NB4 (cell line): Measurements from ENCODE around the gene NPLOC4.
A peak's percentile ranks its signal among the peaks of the same experiment; 100 is the strongest.

Experiments used
- DNase-seq: peaks from one replicate; pipeline ENCODE4 v3.0.0; 2010; ENCODE audit warnings: low read depth
- H3K4me3 ChIP-seq: one replicate; pipeline ENCODE4 v1.5.1; 2011; ENCODE audit warnings: mild to moderate bottlenecking, low read depth, low read length, moderate library complexity
- MYC ChIP-seq: IDR thresholded peaks from 2 replicates; pipeline ENCODE4 v1.6.1; 2011; ENCODE audit warnings: low read depth, low read length
- POLR2A ChIP-seq: IDR thresholded peaks from 2 replicates; pipeline ENCODE4 v1.6.1; 2011; ENCODE audit warnings: mild to moderate bottlenecking; ENCODE audit not compliant: insufficient read length; ENCODE audit errors: extremely low read depth
- TF ChIP-seq, protein P1 (sequence below): IDR thresholded peaks from one replicate; pipeline ENCODE4 v1.5.1; 2012; ENCODE audit warnings: low read depth, low read length
- TF ChIP-seq, protein P2 (sequence below): IDR thresholded peaks from 2 replicates; pipeline ENCODE4 v1.6.1; 2011; ENCODE audit warnings: low read depth, low read length

The NPLOC4 gene

DNA sequence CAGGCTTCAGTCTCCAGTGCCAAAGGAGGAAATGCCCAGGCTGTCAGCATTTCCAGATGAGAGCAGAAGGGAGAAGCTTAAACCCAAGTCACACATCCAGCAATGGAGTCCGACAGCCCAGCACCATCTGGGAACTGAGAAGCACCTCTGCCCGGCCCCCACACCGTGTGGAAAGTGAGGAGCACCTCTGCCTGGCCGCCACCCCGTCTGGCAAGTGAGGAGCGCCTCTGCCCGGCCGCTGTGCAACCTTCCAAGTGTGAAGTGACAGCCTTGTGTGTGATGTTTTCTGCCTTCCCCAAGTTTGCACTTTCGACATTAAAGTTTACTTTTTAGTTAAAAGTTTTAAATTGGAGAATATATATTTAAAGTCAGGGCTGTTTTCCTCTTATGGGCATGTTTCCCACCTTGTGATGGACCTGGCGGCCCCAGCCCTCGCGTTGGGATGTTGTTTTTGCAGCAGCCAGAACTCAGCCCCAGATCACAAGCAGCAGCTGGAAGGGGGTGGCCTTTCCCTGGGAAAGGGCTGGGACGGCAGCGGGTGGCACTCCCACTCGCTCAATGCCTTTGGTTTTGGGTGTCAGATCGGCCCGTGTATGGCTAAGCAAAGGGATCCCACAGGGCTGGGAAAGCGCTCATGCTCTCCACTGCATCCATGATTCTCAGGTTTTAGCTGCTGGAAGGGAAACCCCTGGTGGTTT is 36.8 kb upstream of the NPLOC4 start:
- TF ChIP-seq POLR2A (no peak), MYC (no peak)
- TF ChIP-seq, protein P1, sequence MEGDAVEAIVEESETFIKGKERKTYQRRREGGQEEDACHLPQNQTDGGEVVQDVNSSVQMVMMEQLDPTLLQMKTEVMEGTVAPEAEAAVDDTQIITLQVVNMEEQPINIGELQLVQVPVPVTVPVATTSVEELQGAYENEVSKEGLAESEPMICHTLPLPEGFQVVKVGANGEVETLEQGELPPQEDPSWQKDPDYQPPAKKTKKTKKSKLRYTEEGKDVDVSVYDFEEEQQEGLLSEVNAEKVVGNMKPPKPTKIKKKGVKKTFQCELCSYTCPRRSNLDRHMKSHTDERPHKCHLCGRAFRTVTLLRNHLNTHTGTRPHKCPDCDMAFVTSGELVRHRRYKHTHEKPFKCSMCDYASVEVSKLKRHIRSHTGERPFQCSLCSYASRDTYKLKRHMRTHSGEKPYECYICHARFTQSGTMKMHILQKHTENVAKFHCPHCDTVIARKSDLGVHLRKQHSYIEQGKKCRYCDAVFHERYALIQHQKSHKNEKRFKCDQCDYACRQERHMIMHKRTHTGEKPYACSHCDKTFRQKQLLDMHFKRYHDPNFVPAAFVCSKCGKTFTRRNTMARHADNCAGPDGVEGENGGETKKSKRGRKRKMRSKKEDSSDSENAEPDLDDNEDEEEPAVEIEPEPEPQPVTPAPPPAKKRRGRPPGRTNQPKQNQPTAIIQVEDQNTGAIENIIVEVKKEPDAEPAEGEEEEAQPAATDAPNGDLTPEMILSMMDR: no peak
- TF ChIP-seq, protein P2, sequence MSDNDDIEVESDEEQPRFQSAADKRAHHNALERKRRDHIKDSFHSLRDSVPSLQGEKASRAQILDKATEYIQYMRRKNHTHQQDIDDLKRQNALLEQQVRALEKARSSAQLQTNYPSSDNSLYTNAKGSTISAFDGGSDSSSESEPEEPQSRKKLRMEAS: no peak
- no peak for DNase-seq
- no peak overlapping the region for H3K4me3 ChIP-seq

DNA sequence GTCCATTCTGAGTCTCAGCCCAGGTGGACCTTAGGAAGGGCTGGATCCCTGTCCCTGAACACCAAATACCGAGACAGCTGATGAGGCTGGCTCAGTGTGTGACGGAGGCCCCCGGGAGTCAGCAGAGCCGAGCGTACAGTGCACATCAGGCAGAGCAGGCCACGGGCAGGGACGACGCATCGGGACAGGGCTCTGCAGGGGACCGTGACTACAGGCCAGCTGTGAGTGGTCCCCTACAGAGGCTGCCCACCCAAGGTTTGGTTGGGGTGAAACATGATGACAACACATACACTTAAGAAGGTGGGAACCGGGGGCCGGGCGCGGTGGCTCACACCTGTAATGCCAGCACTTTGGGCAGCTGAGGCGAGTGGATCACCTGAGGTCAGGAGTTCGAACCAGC is 36.0 kb upstream of the NPLOC4 start:
- no peak for DNase-seq
- H3K4me3 ChIP-seq: no peak overlapping the region
- no peak for TF ChIP-seq MYC
- TF ChIP-seq, protein P2: no peak
- no peak for TF ChIP-seq POLR2A
- TF ChIP-seq, protein P1: no peak

DNA sequence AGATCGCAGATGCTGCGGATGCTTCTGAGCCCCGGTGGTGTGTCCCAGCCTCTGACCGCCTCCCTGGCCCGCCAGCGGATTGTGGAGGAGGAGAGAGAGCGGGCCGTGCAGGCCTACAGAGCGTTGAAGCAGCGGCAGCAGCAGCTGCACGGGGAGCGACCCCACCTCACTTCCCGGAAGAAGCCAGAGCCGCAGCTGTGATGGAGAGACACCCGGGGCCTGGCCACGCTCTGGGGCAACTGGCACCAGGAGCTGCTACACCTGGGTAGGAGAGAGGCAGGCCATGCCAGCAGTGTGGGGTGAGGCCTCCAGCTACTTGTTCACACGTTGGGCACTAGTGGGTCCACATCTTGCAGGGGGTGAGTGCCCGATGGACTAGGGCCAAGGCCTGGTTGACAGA is 35.6 kb upstream of the NPLOC4 start:
- no peak overlapping the region for H3K4me3 ChIP-seq
- TF ChIP-seq, protein P2: no peak
- no peak for TF ChIP-seq MYC
- TF ChIP-seq POLR2A: no peak
- TF ChIP-seq, protein P1: no peak
- DNase-seq: no peak

DNA sequence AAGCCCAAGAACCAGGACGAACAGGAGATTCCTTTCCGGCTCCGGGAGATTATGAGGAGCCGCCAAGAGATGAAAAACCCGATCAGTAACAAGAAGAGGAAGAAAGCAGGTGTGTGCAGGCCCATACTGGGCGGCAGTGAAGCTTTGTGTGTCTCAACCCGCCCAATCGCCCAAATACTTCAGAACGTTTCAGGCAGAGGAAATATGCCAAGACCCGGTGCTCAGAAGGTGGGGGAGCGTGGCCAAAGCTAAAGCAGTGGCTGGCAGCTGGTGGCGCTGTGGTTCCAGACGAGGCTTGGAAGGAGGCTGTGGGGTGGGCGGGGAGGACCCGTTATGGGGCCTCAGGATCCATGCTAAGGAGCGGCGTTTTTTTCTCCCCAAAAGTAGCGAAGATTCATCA is 30.8 kb upstream of the NPLOC4 start:
- peak; percentile 62 for DNase-seq
- no peak for TF ChIP-seq POLR2A
- TF ChIP-seq, protein P1: peak; percentile 11
- peak overlapping the region; percentile 53 for H3K4me3 ChIP-seq

DNA sequence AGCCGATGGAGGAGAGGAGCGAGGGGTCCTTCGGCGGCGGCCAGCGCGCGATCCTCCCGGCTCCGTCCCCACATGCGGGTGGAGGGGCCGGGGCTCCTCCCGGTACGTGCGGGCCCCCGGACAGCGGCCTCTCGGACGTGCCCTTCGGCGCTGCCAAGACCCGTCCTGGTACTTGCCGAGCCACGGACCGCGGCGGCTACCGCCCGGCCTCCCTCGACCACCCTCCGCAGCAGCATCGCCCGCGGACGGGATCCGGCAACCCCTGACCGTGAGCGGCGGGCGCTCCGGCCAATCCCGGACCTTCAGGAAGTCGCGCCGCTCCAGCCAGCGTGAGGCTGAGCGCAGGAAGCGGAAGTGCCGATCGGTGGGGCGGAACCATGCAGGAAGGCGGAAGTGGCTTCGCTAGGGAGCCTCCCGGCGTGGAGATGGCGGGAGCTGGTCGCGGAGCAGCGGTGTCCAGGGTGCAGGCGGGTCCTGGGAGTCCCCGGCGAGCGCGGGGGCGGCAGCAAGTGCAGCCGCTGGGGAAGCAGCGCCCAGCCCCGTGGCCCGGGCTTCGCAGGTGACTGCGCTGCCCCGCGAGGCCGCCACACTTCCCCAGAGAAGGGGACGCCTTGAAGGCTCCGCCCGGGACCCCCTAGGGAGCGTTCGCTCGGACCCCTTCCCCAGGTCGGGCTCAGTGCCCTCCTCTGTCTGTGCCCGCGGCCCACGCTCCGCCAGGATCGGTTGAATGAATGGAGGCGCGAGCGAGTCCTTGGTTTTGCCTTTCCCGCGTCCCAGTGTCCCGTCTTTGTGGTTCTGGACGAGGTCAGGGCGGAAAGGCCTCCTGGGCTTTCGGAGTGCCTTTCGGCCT is 29.7 kb upstream of the NPLOC4 start, which contains the start of the genes CCDC137 and OXLD1:
Gene CCDC137 (plus strand): TSS at position 396 of the 850 bp plus-strand sequence. CDS start 30 bp downstream, at position 426.
Gene OXLD1 (minus strand): TSS at position 264 of the 850 bp plus-strand sequence. CDS start 28 bp downstream, at position 236.
- TF ChIP-seq, protein P2: peak; percentile 78
- TF ChIP-seq, protein P1: no peak
- peak; percentile 87 for TF ChIP-seq MYC
- peak; percentile 93 for TF ChIP-seq POLR2A
- peak; percentile 98 for DNase-seq
- H3K4me3 ChIP-seq: peak within 1 kb of the TSS; percentile 94
